Vagina (tissue), 2 donors: Measurements from ENCODE around the gene DYSF. TPM values are rescaled to one million over a fixed set of nuclear protein-coding genes. Genes with fewer than 3 reads are reported as not detected.
"Not testable (repeated sequence)": the region's sequence is repeated elsewhere in the genome, so short reads cannot be mapped to it uniquely, and the experiment has no call there.

ENCODE experiments used
- DNase-seq, 2 donors: peaks; one replicate each; pipeline ENCODE4 v3.0.0-alpha.2; 2017; ENCODE audit errors: extremely low spot score in 2 of 2
- H3K27ac ChIP-seq: fragments of 200-600 bp; sonication (generic); one replicate; pipeline ENCODE4 v1.5.1; 2019
- H3K27me3 ChIP-seq: fragments of 200-600 bp; sonication (generic); one replicate; pipeline ENCODE4 v1.5.1; 2019
- H3K36me3 ChIP-seq, 2 donors: fragments of 200-600 bp; sonication (generic); one replicate each; pipeline ENCODE4 v1.5.1; 2017 to 2019
- H3K4me1 ChIP-seq: fragments of 200-600 bp; sonication (generic); one replicate; pipeline ENCODE4 v1.5.1; 2019
- H3K4me3 ChIP-seq, 2 donors: fragments of 200-600 bp; sonication (generic); 1 replicate in 1 of 2; 2 replicates in 1 of 2; pipeline ENCODE4 v1.5.1; 2016 to 2019
- H3K9me3 ChIP-seq: fragments of 200-600 bp; sonication (generic); one replicate; pipeline ENCODE4 v1.5.1; 2019
- CTCF ChIP-seq, 3 experiments: fragments of 450-650 bp in 2 of 3; fragments of 200-600 bp in 1 of 3; sonication (generic) in 1 of 3; IDR thresholded peaks; one replicate each; pipeline ENCODE4 v1.5.1; 2017 to 2019; ENCODE audit warnings: antibody characterized with exemption in 3 of 3, mild to moderate bottlenecking in 2 of 3, moderate library complexity in 2 of 3
- POLR2A ChIP-seq, 2 donors: fragments of 450-650 bp; IDR thresholded peaks; one replicate each; pipeline ENCODE4 v1.6.1; 2017; ENCODE audit warnings: antibody characterized with exemption in 2 of 2, mild to moderate bottlenecking in 2 of 2, moderate library complexity in 2 of 2
- POLR2AphosphoS5 ChIP-seq, 2 donors: sonication (generic); formaldehyde crosslinking; IDR thresholded peaks; one replicate each; pipeline ENCODE4 v1.9.0; 2017; ENCODE audit warnings: antibody characterized with exemption in 2 of 2, mild to moderate bottlenecking in 2 of 2, low read depth in 1 of 2; ENCODE audit not compliant: insufficient read depth in 1 of 2
- intact Hi-C: fragments of 100-400 bp; cut with DNase I; formaldehyde crosslinking; loops from one replicate; pipeline ENCODE4 v1.15.1; 2023
- total RNA-seq: library from RNA; depleted of rRNA; stranded (reverse); fragments of >200 nt; gene quantifications from one replicate; pipeline ENCODE4 v1.2.3, GENCODE V29; 2016

DYSF gene
- total RNA-seq, 1 donor from 2014 or later = 10.1 TPM

- no peak for DNase-seq
- no peak overlapping the region for H3K4me3 ChIP-seq
- no peaks in the 10 kb centered on the region for H3K4me1 ChIP-seq
- no peaks in the 10 kb centered on the region for H3K27me3 ChIP-seq
- intact Hi-C loops = no loop called here
- H3K9me3 ChIP-seq = no peaks in the 10 kb centered on the region
- TF ChIP-seq POLR2A (IDR thresholded peaks at IDR 0.05) (no peak), CTCF (IDR thresholded peaks at IDR 0.05) (no peak), POLR2AphosphoS5 (IDR thresholded peaks at IDR 0.05; ENCODE audit: insufficient read depth in 1 of 2, low read depth in 1 of 2) (no peak)
- no peaks in the 10 kb centered on the region for H3K36me3 ChIP-seq
- H3K27ac ChIP-seq = no peak overlapping the region
Measured at GRCh38 chr2:71646028-71646427, 192.7 kb downstream of the DYSF start.

- no peak overlapping the region for H3K27ac ChIP-seq
Measured at GRCh38 chr2:71647356-71647755, 194.0 kb downstream of the DYSF start.

GRCh38 chr2:71655498-71655897, 202.1 kb downstream of the DYSF start:
- H3K27me3 ChIP-seq = no peaks in the 10 kb centered on the region
- no peaks in the 10 kb centered on the region for H3K36me3 ChIP-seq
- H3K9me3 ChIP-seq = peaks cover 6% of the 10 kb centered on the region
- H3K27ac ChIP-seq = no peak overlapping the region
- H3K4me1 ChIP-seq = no peaks in the 10 kb centered on the region
- DNase-seq = no peak
- intact Hi-C loops = no loop called here
- no peak overlapping the region for H3K4me3 ChIP-seq
- TF ChIP-seq POLR2AphosphoS5 (IDR thresholded peaks at IDR 0.05; ENCODE audit: insufficient read depth in 1 of 2, low read depth in 1 of 2) (no peak), CTCF (IDR thresholded peaks at IDR 0.05) (no peak), POLR2A (IDR thresholded peaks at IDR 0.05) (no peak)

More at GRCh38 chr2:71647356-71647755, 194.0 kb downstream of the DYSF start:
- no peaks in the 10 kb centered on the region for H3K9me3 ChIP-seq
- H3K36me3 ChIP-seq = no peaks in the 10 kb centered on the region
- no peaks in the 10 kb centered on the region for H3K27me3 ChIP-seq
- intact Hi-C loops = no loop called here
- TF ChIP-seq POLR2A (IDR thresholded peaks at IDR 0.05) (no peak), POLR2AphosphoS5 (IDR thresholded peaks at IDR 0.05; ENCODE audit: insufficient read depth in 1 of 2, low read depth in 1 of 2) (no peak), CTCF (IDR thresholded peaks at IDR 0.05) (no peak)
- no peak overlapping the region for H3K4me3 ChIP-seq
- no peak for DNase-seq
- H3K4me1 ChIP-seq = no peaks in the 10 kb centered on the region

- H3K27ac ChIP-seq, DNase-seq, H3K4me3 ChIP-seq, intact Hi-C loops, H3K27me3 ChIP-seq, H3K36me3 ChIP-seq, H3K4me1 ChIP-seq, H3K9me3 ChIP-seq: not testable (repeated sequence)
Measured at GRCh38 chr2:71658256-71658655, 204.9 kb downstream of the DYSF start.

- intact Hi-C loops = no loop called here
- no peak for DNase-seq
- no peaks in the 10 kb centered on the region for H3K4me1 ChIP-seq
- no peaks in the 10 kb centered on the region for H3K27me3 ChIP-seq
- no peak overlapping the region for H3K4me3 ChIP-seq
- no peak overlapping the region for H3K27ac ChIP-seq
- H3K36me3 ChIP-seq = no peaks in the 10 kb centered on the region
- peaks cover 6% of the 10 kb centered on the region for H3K9me3 ChIP-seq
- no peak for TF ChIP-seq POLR2AphosphoS5 (IDR thresholded peaks at IDR 0.05; ENCODE audit: insufficient read depth in 1 of 2, low read depth in 1 of 2)
- TF ChIP-seq POLR2A (IDR thresholded peaks at IDR 0.05) = no peak
- TF ChIP-seq CTCF (IDR thresholded peaks at IDR 0.05) = no peak
Measured at GRCh38 chr2:71658771-71659170, 205.4 kb downstream of the DYSF start.
